Skeletal muscle tissue (tissue), 4 donors: ENCODE data around the gene WDFY3. TPM values are rescaled to one million over a fixed set of nuclear protein-coding genes. Genes with fewer than 3 reads are reported as not detected.
A peak's percentile ranks its signal among the peaks of the same experiment; 100 is the strongest.

Experiments used
- H3K27ac ChIP-seq: one replicate; pipeline ENCODE4 v1.7.0; 2013; ENCODE audit warnings: mild to moderate bottlenecking, low read depth, low read length, inconsistent platforms
- H3K27me3 ChIP-seq, 3 donors: one replicate each; pipeline ENCODE4 v1.7.0; 2013; ENCODE audit warnings: low read length in 3 of 3; ENCODE audit not compliant: control insufficient read depth in 3 of 3, insufficient read depth in 3 of 3
- H3K36me3 ChIP-seq, 3 donors: one replicate each; pipeline ENCODE4 v1.7.0; 2013; ENCODE audit warnings: low read length in 3 of 3; ENCODE audit not compliant: control insufficient read depth in 3 of 3, insufficient read depth in 3 of 3
- H3K4me1 ChIP-seq, 3 donors: one replicate each; pipeline ENCODE4 v1.7.0; 2013; ENCODE audit warnings: low read length in 3 of 3, mild to moderate bottlenecking in 3 of 3; ENCODE audit not compliant: control insufficient read depth in 3 of 3, insufficient read depth in 3 of 3
- H3K4me3 ChIP-seq, 3 donors: one replicate each; pipeline ENCODE4 v1.7.0; 2013; ENCODE audit warnings: low read length in 3 of 3
- H3K9ac ChIP-seq, 3 donors: one replicate each; pipeline ENCODE4 v1.7.0; 2013; ENCODE audit warnings: low read length in 3 of 3, mild to moderate bottlenecking in 3 of 3, moderate library complexity in 2 of 3, low read depth in 1 of 3
- H3K9me3 ChIP-seq, 3 donors: one replicate each; pipeline ENCODE4 v1.7.0; 2013; ENCODE audit warnings: low read length in 3 of 3; ENCODE audit not compliant: control insufficient read depth in 3 of 3
- total RNA-seq: library from RNA; depleted of rRNA; stranded (reverse); fragments of >200 nt; gene quantifications from one replicate; pipeline ENCODE4 v1.2.3, GENCODE V29; 2014
- donor health status: Osteomylitis.

Gene WDFY3
- total RNA-seq, 1 donor from 2014 or later: 100 TPM

DNA sequence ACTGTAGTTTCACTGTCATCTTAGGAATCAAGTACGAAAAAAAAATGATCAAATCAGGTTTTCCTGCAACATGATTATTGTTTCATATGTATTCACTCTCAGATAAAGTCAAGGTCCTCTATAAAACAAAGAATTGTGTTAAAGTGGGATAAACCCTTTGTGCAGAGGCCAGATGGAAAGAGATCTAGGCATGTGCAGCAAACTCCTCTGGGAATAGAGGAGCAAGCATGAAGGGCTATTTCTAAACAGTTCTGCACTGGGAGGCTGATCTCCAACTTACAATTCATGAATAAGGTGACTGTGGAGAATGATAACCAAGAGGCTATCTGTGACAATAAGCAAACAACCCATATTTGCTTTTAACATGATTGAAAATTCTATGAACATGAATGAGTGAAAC is 2.4 kb upstream of the WDFY3 start:
- H3K36me3 ChIP-seq: no peaks in the 10 kb centered on the region
- no peaks in the 10 kb centered on the region for H3K9me3 ChIP-seq
- no peak overlapping the region for H3K9ac ChIP-seq
- no peak overlapping the region for H3K4me3 ChIP-seq
- no peaks in the 10 kb centered on the region for H3K27me3 ChIP-seq
- peaks cover 4 to 11% (median 8%) of the 10 kb centered on the region in 3 donors for H3K4me1 ChIP-seq
- H3K27ac ChIP-seq: no peak overlapping the region

DNA sequence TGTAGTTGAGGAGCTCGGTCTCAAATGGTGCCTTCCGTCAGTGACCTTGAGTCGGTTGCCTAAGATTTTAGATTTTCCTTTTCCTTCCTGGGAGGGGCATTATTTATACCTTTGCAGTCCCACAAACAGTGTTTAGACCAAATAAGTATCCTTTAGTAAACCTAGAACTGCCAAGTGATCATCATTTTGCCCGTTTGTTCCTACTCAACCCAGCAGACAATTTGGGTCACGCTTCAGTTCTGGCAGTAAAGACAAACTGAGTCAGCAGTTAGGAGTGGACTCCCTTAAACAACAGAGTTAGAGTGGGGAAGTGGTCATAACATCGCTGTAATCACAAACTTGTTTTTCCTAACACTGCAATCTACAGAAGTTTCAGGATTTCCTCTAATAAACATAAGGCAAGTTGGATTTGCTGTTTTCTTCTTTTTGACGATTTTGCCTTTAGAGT is 777 bp upstream of the WDFY3 start:
- Histone ChIP-seq H3K4me1 (peaks cover 4 to 11% (median 8%) of the 10 kb centered on the region in 3 donors), H3K27ac (peak overlapping the region; percentile 84)

DNA sequence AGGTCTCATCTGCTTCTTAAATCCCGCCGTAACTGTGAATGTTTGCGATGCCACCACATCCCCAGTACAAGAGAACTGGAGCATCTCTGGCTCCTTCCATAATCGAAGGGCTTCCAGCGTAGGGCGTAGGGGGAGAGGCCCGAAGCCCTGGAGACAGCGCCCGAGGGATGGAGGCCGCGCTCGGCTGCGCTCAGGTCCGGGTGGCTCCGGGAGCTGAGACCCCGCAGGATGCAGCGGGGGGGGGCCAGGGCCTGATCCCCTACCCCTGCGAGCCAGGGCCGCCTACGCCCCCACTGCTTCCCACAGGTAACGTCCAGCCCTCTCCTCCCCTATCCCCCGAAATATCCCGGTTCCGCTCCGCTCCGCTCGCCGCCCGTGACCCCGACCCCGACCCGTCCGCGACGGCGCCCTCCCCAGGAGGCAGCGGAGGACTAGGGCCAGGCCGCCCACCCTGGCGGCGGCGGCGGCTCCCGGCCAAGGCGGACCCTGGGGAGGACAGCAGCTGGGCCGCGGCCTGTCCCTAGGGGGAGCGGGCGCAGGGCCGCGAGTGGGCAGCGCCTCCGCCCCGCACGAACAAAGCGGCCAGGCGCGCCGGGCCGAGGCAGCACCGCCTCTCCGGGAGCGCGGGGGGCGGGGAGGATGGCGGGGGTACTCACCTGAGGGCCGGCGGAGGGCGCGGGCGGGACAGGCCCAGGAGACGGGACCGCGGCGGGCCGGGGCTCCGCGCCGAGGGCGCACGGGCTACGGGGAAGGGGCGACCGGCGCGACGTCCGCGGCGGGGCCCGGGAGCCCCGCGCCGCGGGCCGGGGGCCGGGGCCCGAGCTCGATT is 723 bp downstream of the WDFY3 start:
- Histone ChIP-seq H3K36me3 (no peaks in the 10 kb centered on the region), H3K4me1 (peaks cover 4 to 11% (median 8%) of the 10 kb centered on the region in 3 donors), H3K27me3 (no peaks in the 10 kb centered on the region), H3K27ac (peak overlapping the region; percentile 84), H3K9me3 (no peaks in the 10 kb centered on the region), H3K9ac (peak overlapping the region; percentile 86 to 95 (median 88)), H3K4me3 (peak overlapping the region; percentile 79 to 99 (median 84))

More for the DNA sequence above, 777 bp upstream of the WDFY3 start:
- no peaks in the 10 kb centered on the region for H3K9me3 ChIP-seq
- peak overlapping the region; percentile 79 to 99 (median 84) for H3K4me3 ChIP-seq
- peak overlapping the region; percentile 86 to 95 (median 88) for H3K9ac ChIP-seq
- no peaks in the 10 kb centered on the region for H3K36me3 ChIP-seq
- no peaks in the 10 kb centered on the region for H3K27me3 ChIP-seq

DNA sequence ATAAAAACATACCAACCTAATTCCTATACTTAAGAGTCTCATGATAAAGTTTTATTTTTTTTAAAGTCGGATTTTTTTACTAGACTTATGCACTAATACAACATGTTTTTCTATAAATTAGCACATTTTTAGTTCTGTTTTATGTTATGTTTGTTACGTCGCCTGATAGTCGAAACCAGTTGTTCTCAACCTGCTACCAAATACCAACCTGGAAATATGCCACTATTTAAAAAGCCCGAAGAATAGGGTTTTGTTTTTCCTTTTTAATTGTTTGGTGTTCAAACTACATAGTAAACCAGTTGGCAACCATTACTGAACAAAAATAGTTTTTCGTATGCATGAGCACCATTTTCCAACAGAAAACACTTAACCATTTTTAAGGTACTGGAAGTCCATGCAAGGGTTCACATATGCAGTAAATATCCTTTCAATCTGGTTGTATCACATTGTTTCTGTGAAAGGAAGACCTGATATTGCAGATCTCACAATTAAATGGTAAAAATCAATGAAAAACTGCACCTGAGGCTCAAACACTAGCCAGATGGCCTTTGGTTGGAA is 1.4 kb downstream of the WDFY3 start:
- peak overlapping the region; percentile 84 for H3K27ac ChIP-seq
- peak overlapping the region; percentile 62 to 84 (median 79) for H3K4me3 ChIP-seq
- H3K9me3 ChIP-seq: no peaks in the 10 kb centered on the region
- H3K27me3 ChIP-seq: no peaks in the 10 kb centered on the region
- H3K36me3 ChIP-seq: no peaks in the 10 kb centered on the region
- peaks cover 4 to 11% (median 8%) of the 10 kb centered on the region in 3 donors for H3K4me1 ChIP-seq
- peak overlapping the region; percentile 82 to 95 (median 86) for H3K9ac ChIP-seq

DNA sequence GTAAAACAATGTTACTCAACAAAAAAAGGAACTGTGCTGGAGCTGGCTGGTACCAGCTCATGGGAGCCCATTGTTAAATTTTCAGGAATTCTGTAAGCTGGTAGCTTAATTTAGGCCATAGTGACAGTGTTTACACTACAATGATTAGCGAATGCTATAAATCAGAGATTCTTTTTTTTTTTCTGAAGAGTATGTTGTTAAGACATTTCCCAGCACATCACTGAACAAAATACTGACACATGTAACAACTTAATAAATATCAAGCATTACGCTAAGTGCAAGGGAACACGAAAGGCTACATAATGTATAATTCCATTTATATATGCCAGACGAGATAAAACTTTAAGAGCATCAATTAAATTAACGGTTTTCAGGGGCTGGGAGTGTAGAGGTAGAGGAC is 4.4 kb downstream of the WDFY3 start:
- Histone ChIP-seq H3K4me1 (peaks cover 4 to 12% (median 8%) of the 10 kb centered on the region in 3 donors), H3K9ac (no peak overlapping the region), H3K27ac (no peak overlapping the region), H3K27me3 (no peaks in the 10 kb centered on the region), H3K9me3 (no peaks in the 10 kb centered on the region), H3K4me3 (no peak overlapping the region), H3K36me3 (no peaks in the 10 kb centered on the region)

DNA sequence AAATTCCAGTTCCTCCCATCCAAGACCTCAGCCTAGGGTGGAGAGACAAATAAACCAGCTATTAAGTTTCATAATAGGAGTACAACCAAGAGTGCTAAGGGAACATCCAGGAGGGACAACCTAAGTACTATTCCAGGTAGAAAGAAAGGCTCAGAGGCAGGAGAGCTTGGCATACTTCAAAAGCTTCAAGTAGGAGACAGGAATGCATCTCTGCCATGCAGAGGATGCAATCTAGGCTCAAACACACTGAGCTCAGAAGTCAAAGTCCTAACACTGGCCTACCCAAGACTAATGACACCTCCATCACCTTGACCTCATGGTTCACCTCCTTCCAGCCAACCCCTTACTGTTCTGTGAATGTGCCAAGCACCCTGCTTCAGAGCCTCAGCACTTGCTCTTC is 8.1 kb downstream of the WDFY3 start:
- Histone ChIP-seq H3K4me1 (peaks cover 0 to 16% (median 0%) of the 10 kb centered on the region in 3 donors), H3K9ac (no peak overlapping the region), H3K27me3 (no peaks in the 10 kb centered on the region), H3K36me3 (no peaks in the 10 kb centered on the region), H3K9me3 (no peaks in the 10 kb centered on the region), H3K27ac (no peak overlapping the region), H3K4me3 (no peak overlapping the region)

DNA sequence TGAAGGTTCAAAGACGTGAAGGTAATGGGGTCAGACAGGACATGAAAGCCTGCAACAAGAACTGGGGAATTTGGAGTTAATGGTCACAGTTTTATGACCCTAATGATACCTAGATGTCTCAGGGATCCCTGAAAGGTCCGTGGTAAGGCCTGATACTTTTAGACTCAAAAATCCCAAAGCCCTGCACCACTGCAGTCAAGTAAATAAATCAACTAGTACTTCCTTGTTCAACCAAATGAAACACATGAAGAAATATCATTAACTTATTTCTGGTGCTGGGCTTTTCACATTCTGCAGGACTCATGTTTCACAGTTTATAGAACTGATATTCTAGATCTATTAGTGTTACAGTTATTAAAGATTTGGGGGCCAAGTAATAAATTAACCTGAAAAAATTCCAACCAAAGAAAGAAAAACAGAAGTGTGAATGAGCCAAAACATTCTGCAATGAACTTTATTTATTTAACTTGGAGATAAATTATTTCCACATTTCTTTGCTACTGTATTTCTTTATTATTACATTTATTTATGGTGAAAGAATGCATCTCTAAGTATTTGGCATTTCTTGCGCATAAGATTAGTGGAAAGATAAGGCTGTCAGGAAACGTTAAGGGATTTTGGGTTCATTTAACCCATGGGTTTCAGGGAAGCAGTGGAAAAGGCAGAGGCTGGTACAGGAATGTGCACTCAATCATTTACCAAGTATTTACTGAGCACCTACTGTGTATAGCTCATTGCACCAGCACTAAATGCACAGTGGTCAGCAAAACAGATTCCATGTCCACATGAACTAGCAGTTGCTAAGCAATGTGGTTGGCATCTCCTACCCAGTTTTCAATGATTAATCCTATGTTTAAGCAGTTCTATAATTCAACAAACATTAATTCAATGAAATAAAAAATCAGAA is 8.7 kb downstream of the WDFY3 start:
- no peak overlapping the region for H3K4me3 ChIP-seq
- H3K27ac ChIP-seq: no peak overlapping the region
- H3K27me3 ChIP-seq: no peaks in the 10 kb centered on the region
- H3K36me3 ChIP-seq: no peaks in the 10 kb centered on the region
- H3K9me3 ChIP-seq: no peaks in the 10 kb centered on the region
- no peak overlapping the region for H3K9ac ChIP-seq
- H3K4me1 ChIP-seq: peaks cover 0 to 18% (median 0%) of the 10 kb centered on the region in 3 donors

DNA sequence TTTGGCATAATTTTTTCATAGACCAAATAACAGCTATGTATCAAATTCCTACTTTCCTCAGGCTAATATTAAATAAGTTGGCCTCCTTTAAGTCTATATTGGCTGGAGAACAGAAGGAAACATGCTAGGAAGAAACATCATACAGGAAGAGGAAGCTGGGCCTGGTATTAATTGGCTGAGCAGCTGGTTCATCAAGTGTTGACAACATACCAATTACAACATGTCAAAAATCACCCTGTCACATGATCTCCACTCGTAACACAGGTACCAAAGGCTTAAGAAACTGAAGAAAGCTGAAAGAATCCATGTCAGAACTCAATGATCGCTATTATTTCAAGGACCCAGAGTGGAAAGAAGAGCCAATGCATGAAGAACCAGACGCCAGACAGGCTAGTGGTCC is 10.5 kb downstream of the WDFY3 start:
- Histone ChIP-seq H3K4me3 (no peak overlapping the region), H3K9ac (no peak overlapping the region), H3K4me1 (peaks cover 0 to 26% (median 7%) of the 10 kb centered on the region in 3 donors), H3K27me3 (no peaks in the 10 kb centered on the region), H3K36me3 (no peaks in the 10 kb centered on the region), H3K9me3 (no peaks in the 10 kb centered on the region), H3K27ac (no peak overlapping the region)

DNA sequence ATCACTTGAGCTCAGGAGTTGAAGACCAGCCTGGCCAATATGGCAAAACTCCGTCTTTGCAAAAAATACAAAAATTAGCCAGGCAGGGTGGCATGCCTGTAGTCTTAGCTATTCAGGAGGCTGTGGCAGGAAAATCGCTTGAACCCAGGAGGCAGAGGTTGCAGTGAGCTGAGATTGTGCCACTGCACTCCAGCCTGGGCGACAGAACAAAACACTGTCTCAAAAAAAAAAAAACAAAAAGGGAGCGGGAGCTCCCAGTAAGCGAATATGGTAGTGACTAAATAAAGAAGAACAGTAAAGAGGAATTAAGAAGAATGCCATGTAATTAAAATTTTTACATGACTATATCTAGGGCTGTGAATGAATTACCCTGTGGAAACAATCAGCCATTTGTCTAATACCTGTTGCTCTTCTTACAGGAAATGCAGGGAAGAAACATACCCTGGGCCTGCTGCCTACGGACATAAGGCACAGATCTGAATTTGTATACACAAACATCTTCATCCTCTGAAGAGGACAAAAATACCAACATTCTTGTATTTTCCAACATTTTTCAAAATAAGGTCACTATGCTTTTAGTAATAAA is 11.4 kb downstream of the WDFY3 start:
- Histone ChIP-seq H3K4me3 (no peak overlapping the region), H3K27ac (no peak overlapping the region), H3K27me3 (no peaks in the 10 kb centered on the region), H3K36me3 (no peaks in the 10 kb centered on the region), H3K4me1 (peaks cover 0 to 26% (median 7%) of the 10 kb centered on the region in 3 donors), H3K9me3 (no peaks in the 10 kb centered on the region), H3K9ac (no peak overlapping the region)
